ENCODE results near the gene IER2. TPM values are rescaled to one million over a fixed set of nuclear protein-coding genes. Genes with fewer than 3 reads are reported as not detected.

IER2 gene
- total and polyA plus RNA-seq, 9 of the 15 experiments (the other 6 are each of a cell fraction or from before 2014, with no cell fraction given), result 4.5 to 205 (median 23.7) TPM

- DNase-seq (ENCODE audit: extremely low read depth in 1 of 4, low spot score in 3 of 4) (peak in 3 of 4 experiments; percentile 36 to 42 (median 39)), FAIRE-seq (no peak), ATAC-seq (no peak)
- POLR2A ChIA-PET, result interaction anchor here (1.2 to 2.3 kb wide), 4 partner anchors 14 to 273 kb away, joined by 3 to 6 read pairs (median 4); partner anchors contain the start of gene KLF1
- Histone ChIP-seq H3K4me3 (peak overlapping the region; percentile 97), H3K9me1 (ENCODE audit: control insufficient read depth, insufficient read depth, low read length) (no peaks in the 10 kb centered on the region), H3K9ac (ENCODE audit: insufficient read depth in 1 of 2, low read depth in 2 of 2, low read length in 2 of 2) (peak overlapping the region; percentile 91 to 96), H2AFZ (ENCODE audit: low read depth, low read length) (no peak overlapping the region), H3K27ac (ENCODE audit: extremely low read depth, low read depth, low read length) (peak overlapping the region; percentile 84), H3K9me3 (replicated peaks; ENCODE audit: control insufficient read depth, insufficient read depth, low read depth, low read length) (no peaks in the 10 kb centered on the region), H3K36me3 (ENCODE audit: control insufficient read depth, insufficient read depth, low read length) (peaks cover 14% of the 10 kb centered on the region; the same call in 1 of the 3 replicates), H4K20me1 (replicated peaks; ENCODE audit: control insufficient read depth, insufficient read depth, low read length) (peaks cover 23% of the 10 kb centered on the region), H3K4me1 (replicated peaks in 1 of 2; ENCODE audit: control insufficient read depth in 2 of 2, insufficient read depth in 2 of 2, low read length in 2 of 2) (peaks cover 12 to 66% of the 10 kb centered on the region in 2 experiments), H3K79me2 (ENCODE audit: control insufficient read depth, insufficient read depth, low read length) (peaks cover 65% of the 10 kb centered on the region), H3K4me2 (ENCODE audit: insufficient read depth, low read length) (peak overlapping the region; percentile 87), H3K27me3 (ENCODE audit: control insufficient read depth in 2 of 2, insufficient read depth in 2 of 2, low read length in 2 of 2) (no peaks in the 10 kb centered on the region)
- in situ Hi-C loops (cut with MboI) (no loop called here), intact Hi-C loops (cut with micrococcal nuclease) (loop anchor here (2.0 to 5.0 kb wide), 3 partner anchors 32 to 48 kb away; partner anchors contain the start of genes LYL1 and NACC1)
- CTCF ChIA-PET (ENCODE audit: low intra/inter-chr PET ratio), result no interaction called here
- 1% methylated on average over 22 of the region's 34 CpGs for WGBS (ENCODE audit: insufficient coverage, low coverage, missing lambda C conversion rate)
- TSS peak; percentile 51 for BruUV-seq (replicated peaks)
- peak; percentile 18; the same call in 1 of the 2 replicates for TF ChIP-seq ZC3H4 (CRISPR knock-in tag; IDR thresholded peaks at IDR 0.05; ENCODE audit: borderline replicate concordance)
- TF ChIP-seq FOXP4 (CRISPR knock-in tag; IDR thresholded peaks at IDR 0.05; ENCODE audit: borderline replicate concordance), result no peak
- TF ChIP-seq GABPB2 (CRISPR knock-in tag; conservative IDR thresholded peaks at IDR 0.05), result no peak
- peak; percentile 79; the same call in 1 of the 2 replicates for TF ChIP-seq SUPT5H (IDR thresholded peaks at IDR 0.05)
- no peak for TF ChIP-seq SAP30 (IDR thresholded peaks at IDR 0.05; ENCODE audit: borderline replicate concordance, insufficient read depth, low read depth, low read length, poor library complexity, severe bottlenecking)
- peak; percentile 46; the same call in 1 of the 2 replicates for TF ChIP-seq CREM (IDR thresholded peaks at IDR 0.05; ENCODE audit: low read depth)
- TF ChIP-seq, protein P1, sequence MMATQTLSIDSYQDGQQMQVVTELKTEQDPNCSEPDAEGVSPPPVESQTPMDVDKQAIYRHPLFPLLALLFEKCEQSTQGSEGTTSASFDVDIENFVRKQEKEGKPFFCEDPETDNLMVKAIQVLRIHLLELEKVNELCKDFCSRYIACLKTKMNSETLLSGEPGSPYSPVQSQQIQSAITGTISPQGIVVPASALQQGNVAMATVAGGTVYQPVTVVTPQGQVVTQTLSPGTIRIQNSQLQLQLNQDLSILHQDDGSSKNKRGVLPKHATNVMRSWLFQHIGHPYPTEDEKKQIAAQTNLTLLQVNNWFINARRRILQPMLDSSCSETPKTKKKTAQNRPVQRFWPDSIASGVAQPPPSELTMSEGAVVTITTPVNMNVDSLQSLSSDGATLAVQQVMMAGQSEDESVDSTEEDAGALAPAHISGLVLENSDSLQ (IDR thresholded peaks at IDR 0.05), result peak; percentile 46; the same call in 1 of the 2 replicates
- no peak for TF ChIP-seq ATF3 (IDR thresholded peaks at IDR 0.05)
- peak; percentile 28; the same call in 1 of the 2 replicates for TF ChIP-seq ATF3 (CRISPR knock-in tag; conservative IDR thresholded peaks at IDR 0.05)
- TF ChIP-seq, protein P2, sequence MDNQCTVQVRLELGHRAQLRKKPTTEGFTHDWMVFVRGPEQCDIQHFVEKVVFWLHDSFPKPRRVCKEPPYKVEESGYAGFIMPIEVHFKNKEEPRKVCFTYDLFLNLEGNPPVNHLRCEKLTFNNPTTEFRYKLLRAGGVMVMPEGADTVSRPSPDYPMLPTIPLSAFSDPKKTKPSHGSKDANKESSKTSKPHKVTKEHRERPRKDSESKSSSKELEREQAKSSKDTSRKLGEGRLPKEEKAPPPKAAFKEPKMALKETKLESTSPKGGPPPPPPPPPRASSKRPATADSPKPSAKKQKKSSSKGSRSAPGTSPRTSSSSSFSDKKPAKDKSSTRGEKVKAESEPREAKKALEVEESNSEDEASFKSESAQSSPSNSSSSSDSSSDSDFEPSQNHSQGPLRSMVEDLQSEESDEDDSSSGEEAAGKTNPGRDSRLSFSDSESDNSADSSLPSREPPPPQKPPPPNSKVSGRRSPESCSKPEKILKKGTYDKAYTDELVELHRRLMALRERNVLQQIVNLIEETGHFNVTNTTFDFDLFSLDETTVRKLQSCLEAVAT (IDR thresholded peaks at IDR 0.05), result peak in 1 of 2 experiments; percentile 63; a peak in 1 of 4 replicates
- TF ChIP-seq KDM5B (IDR thresholded peaks at IDR 0.05; ENCODE audit: insufficient replicate concordance, low read depth, low read length), result peak; percentile 80
- no peak for TF ChIP-seq ZNF41 (CRISPR knock-in tag; conservative IDR thresholded peaks at IDR 0.05)
- 0 out of 2 replicates have a peak, but pooled peaks have one; percentile 52 for TF ChIP-seq ZNF780A (CRISPR knock-in tag; IDR thresholded peaks at IDR 0.05)
- no peak for TF ChIP-seq CHD4 (IDR thresholded peaks at IDR 0.05; ENCODE audit: insufficient read depth, insufficient replicate concordance, low read depth, low read length, poor library complexity, severe bottlenecking)
Measured at GRCh38 chr19:13150931-13151604, 857 bp downstream of the IER2 start.
